Body of pancreas (tissue), 4 donors: ENCODE measurements around the gene STX1B.

Experiments
- CTCF ChIP-seq, 7 experiments: fragments of 450-650 bp in 4 of 7; fragments of 200-600 bp in 3 of 7; sonication (generic) in 3 of 7; IDR thresholded peaks; one replicate each; pipeline ENCODE4 v1.5.1; 2016 to 2019; ENCODE audit warnings: antibody characterized with exemption in 7 of 7
- POLR2A ChIP-seq, 3 donors: fragments of 450-650 bp; IDR thresholded peaks; one replicate each; pipeline ENCODE4 v1.6.1; 2016; ENCODE audit warnings: antibody characterized with exemption in 3 of 3, mild to moderate bottlenecking in 2 of 3

GRCh38 chr16:30951193-30951592 is 59.2 kb downstream of the STX1B start:
- TF ChIP-seq CTCF (IDR thresholded peaks at IDR 0.05) = no peak
- no peak for TF ChIP-seq POLR2A (IDR thresholded peaks at IDR 0.05)
